ENCODE data around the gene LLPH.

- TF ChIP-seq, protein P1, sequence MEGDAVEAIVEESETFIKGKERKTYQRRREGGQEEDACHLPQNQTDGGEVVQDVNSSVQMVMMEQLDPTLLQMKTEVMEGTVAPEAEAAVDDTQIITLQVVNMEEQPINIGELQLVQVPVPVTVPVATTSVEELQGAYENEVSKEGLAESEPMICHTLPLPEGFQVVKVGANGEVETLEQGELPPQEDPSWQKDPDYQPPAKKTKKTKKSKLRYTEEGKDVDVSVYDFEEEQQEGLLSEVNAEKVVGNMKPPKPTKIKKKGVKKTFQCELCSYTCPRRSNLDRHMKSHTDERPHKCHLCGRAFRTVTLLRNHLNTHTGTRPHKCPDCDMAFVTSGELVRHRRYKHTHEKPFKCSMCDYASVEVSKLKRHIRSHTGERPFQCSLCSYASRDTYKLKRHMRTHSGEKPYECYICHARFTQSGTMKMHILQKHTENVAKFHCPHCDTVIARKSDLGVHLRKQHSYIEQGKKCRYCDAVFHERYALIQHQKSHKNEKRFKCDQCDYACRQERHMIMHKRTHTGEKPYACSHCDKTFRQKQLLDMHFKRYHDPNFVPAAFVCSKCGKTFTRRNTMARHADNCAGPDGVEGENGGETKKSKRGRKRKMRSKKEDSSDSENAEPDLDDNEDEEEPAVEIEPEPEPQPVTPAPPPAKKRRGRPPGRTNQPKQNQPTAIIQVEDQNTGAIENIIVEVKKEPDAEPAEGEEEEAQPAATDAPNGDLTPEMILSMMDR (IDR thresholded peaks at IDR 0.05): no peak
- TF ChIP-seq REST (IDR thresholded peaks at IDR 0.05; ENCODE audit: low read depth, low read length): no peak
- TF ChIP-seq EP300 (IDR thresholded peaks at IDR 0.05; ENCODE audit: borderline replicate concordance in 1 of 2, low read depth in 1 of 2, low read length in 1 of 2): no peak
- no peak for TF ChIP-seq YY1 (IDR thresholded peaks at IDR 0.05; ENCODE audit: low read depth)
- no peak for TF ChIP-seq FOXM1 (IDR thresholded peaks at IDR 0.05; ENCODE audit: low read depth)
- no peak for TF ChIP-seq NFIC (IDR thresholded peaks at IDR 0.05; ENCODE audit: borderline replicate concordance)
- TF ChIP-seq TCF12 (IDR thresholded peaks at IDR 0.05): no peak
- no peak for TF ChIP-seq JUND (IDR thresholded peaks at IDR 0.05)
- no peak for TF ChIP-seq TEAD4 (IDR thresholded peaks at IDR 0.05; ENCODE audit: borderline replicate concordance, insufficient read depth)
- no peak for TF ChIP-seq RFX5 (IDR thresholded peaks at IDR 0.05; ENCODE audit: low read length)
- no peak for TF ChIP-seq SIN3A (IDR thresholded peaks at IDR 0.05; ENCODE audit: borderline replicate concordance, low read depth, low read length)
- TF ChIP-seq, protein P2, sequence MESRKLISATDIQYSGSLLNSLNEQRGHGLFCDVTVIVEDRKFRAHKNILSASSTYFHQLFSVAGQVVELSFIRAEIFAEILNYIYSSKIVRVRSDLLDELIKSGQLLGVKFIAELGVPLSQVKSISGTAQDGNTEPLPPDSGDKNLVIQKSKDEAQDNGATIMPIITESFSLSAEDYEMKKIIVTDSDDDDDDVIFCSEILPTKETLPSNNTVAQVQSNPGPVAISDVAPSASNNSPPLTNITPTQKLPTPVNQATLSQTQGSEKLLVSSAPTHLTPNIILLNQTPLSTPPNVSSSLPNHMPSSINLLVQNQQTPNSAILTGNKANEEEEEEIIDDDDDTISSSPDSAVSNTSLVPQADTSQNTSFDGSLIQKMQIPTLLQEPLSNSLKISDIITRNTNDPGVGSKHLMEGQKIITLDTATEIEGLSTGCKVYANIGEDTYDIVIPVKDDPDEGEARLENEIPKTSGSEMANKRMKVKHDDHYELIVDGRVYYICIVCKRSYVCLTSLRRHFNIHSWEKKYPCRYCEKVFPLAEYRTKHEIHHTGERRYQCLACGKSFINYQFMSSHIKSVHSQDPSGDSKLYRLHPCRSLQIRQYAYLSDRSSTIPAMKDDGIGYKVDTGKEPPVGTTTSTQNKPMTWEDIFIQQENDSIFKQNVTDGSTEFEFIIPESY (IDR thresholded peaks at IDR 0.05; ENCODE audit: borderline replicate concordance, low read depth): no peak
Measured at GRCh38 chr12:66072566-66072965, 58.0 kb downstream of the LLPH start.

Measured in SK-N-SH (cell line).